Heart right ventricle (tissue), 16 donors: Measurements from ENCODE around the gene HOXD9. TPM values are rescaled to one million over a fixed set of nuclear protein-coding genes. Genes with fewer than 3 reads are reported as not detected.

ENCODE experiments used
- ATAC-seq, 8 donors: fragments of 200-7000 bp; cut with Tn5 transposase; one replicate each; pipeline ENCODE4 v1.9.1; 2020; ENCODE audit warnings: mild to moderate bottlenecking in 8 of 8, moderate library complexity in 8 of 8, moderate number of reproducible peaks in 1 of 8
- DNase-seq, 2 donors: peaks; one replicate each; pipeline ENCODE4 v3.0.0-alpha.2; 2020
- H3K27ac ChIP-seq, 10 donors: fragments of 200-600 bp; sonication (generic) in 2 of 10; one replicate each; pipeline versions ENCODE4 v1.5.0 to v1.8.0; 2020 to 2022; ENCODE audit warnings: mild to moderate bottlenecking in 3 of 10
- H3K27me3 ChIP-seq, 7 donors: fragments of 200-600 bp; one replicate each; pipeline ENCODE4 v1.8.0; 2021 to 2022; ENCODE audit warnings: mild to moderate bottlenecking in 2 of 7
- H3K36me3 ChIP-seq, 9 donors: fragments of 200-600 bp; sonication (generic) in 1 of 9; one replicate each; pipeline versions ENCODE4 v1.5.0 to v1.8.0; 2020 to 2022; ENCODE audit warnings: mild to moderate bottlenecking in 2 of 9
- H3K4me1 ChIP-seq, 9 donors: fragments of 200-600 bp; sonication (generic) in 1 of 9; one replicate each; pipeline versions ENCODE4 v1.5.0 to v1.8.0; 2020 to 2022; ENCODE audit warnings: mild to moderate bottlenecking in 4 of 9
- H3K4me3 ChIP-seq, 10 donors: fragments of 200-600 bp; sonication (generic) in 2 of 10; one replicate each; pipeline versions ENCODE4 v1.5.0 to v1.8.0; 2020 to 2022; ENCODE audit warnings: mild to moderate bottlenecking in 7 of 10, moderate library complexity in 2 of 10
- H3K9me3 ChIP-seq, 11 donors: fragments of 200-600 bp in 10 of 11; sonication (generic) in 2 of 11; one replicate each; pipeline versions ENCODE4 v1.5.0 to v1.8.0; 2013 to 2022; ENCODE audit warnings: mild to moderate bottlenecking in 2 of 11, control low read depth in 1 of 11, moderate library complexity in 1 of 11
- CTCF ChIP-seq, 9 donors: fragments of 200-600 bp; sonication (generic) in 2 of 9; IDR thresholded peaks; one replicate each; pipeline versions ENCODE4 v1.5.0 to v1.8.0; 2021 to 2022; ENCODE audit warnings: antibody characterized with exemption in 9 of 9, mild to moderate bottlenecking in 5 of 9, moderate library complexity in 1 of 9
- WGBS, 2 donors: extraction: QIAGEN DNeasy Blood & Tissue Kit; methylation state at CpG; one replicate each; pipeline ENCODE4 v1.1.7; 2013; ENCODE audit warnings: inconsistent platforms in 1 of 2; 5-methylcytosine and 5-hydroxymethylcytosine counted together
- intact Hi-C, 10 donors: fragments of 100-400 bp; cut with DNase I; formaldehyde crosslinking; loops; one replicate each; pipeline versions ENCODE4 v1.11.1 to v1.14.2; 2022
- polyA plus RNA-seq, 2 donors: library from polyadenylated mRNA; stranded (reverse); fragments of 200-250 nt; gene quantifications; one replicate each; pipeline ENCODE4 v1.2.3, GENCODE V29; 2013
- total RNA-seq, 10 donors: library from RNA; stranded (reverse); fragmentation: NEBNext Ultra II Directional in 3 of 10; extraction: Animal tissue kit (Norgen Biotek cat#: 25700) in 3 of 10; gene quantifications; one replicate each; pipeline versions ENCODE4 v1.2.1 to v1.2.4, GENCODE V29; 2021 to 2023
- donor health status: Arrhythmogenic right ventricular cardiomyopathy.
- donor health status: ischemic (EF 13 %, LVEDD 7.1; RV severe dilation, severe dysfunction).
- donor health status: healthy with polysubstance abuse.
- donor health status: DM: no; HTN: yes; CAD: no.
- donor health status: DM: no; HTN: no; CAD: no.
- donor health status: ischemic (EF 25% LVEDD 6.9; RV normal size, moderate dysfunction).
- donor health status: ischemic (EF 25% LVEDD 5.7; RV mildly dilated, moderate dysfunction).
- donor health status: healthy.
- donor health status: DM: yes; HTN: yes; CAD: no.
- donor health status: Ischemic cardiomyopathy.
- donor health status: ischemic (EF 35%, LVEDD 5.7; RV mildly dilated, moderate dysfunction).
- donor health status: nonischemic (EF 11% LVEDD 7.7; RV severe dilation, severe dysfunction).
- donor health status: DM: yes; HTN: yes; CAD: no.
- donor health status: PGD.
- donor health status: ischemic (EF 29% LVEDD 5.4; RV normal size, mild dysfunction).
- donor health status: nonischemic (EF 23%, LVEDD 6.1; RV moderate dilation, normal function).

Gene HOXD9
- total and polyA plus RNA-seq, 12 donors: 0.15 to 0.29 (median 0.22) TPM; not detected in 8

- no peaks in the 10 kb centered on the region for H3K36me3 ChIP-seq
- peaks cover 0 to 22% (median 9%) of the 10 kb centered on the region in 9 donors for H3K4me1 ChIP-seq
- H3K9me3 ChIP-seq: no peaks in the 10 kb centered on the region
- no peak overlapping the region for H3K27ac ChIP-seq
- H3K4me3 ChIP-seq: no peak overlapping the region
- TF ChIP-seq CTCF (IDR thresholded peaks at IDR 0.05): no peak
- no peak for DNase-seq
- 5 to 24% methylated on average over 26 of the region's 26 CpGs for WGBS, 2 donors
- no peak for ATAC-seq
- peaks cover 40 to 100% (median 100%) of the 10 kb centered on the region in 7 donors for H3K27me3 ChIP-seq
- intact Hi-C loops: no loop called here
These were observed 43.0 kb downstream of the HOXD9 start for GRCh38 chr2:176165370-176166050.

GRCh38 chr2:176166272-176166671, 43.8 kb downstream of the HOXD9 start:
- H3K27ac ChIP-seq: no peak overlapping the region
- no peak for ATAC-seq
- peaks cover 0 to 24% (median 9%) of the 10 kb centered on the region in 9 donors for H3K4me1 ChIP-seq
- H3K4me3 ChIP-seq: no peak overlapping the region
- H3K9me3 ChIP-seq: no peaks in the 10 kb centered on the region
- H3K27me3 ChIP-seq: peaks cover 34 to 100% (median 100%) of the 10 kb centered on the region in 7 donors
- no peak for DNase-seq
- WGBS, 2 donors: 37 to 46% methylated on average over 2 of the region's 2 CpGs
- H3K36me3 ChIP-seq: no peaks in the 10 kb centered on the region
- intact Hi-C loops: no loop called here
- no peak for TF ChIP-seq CTCF (IDR thresholded peaks at IDR 0.05)

- intact Hi-C loops: no loop called here
- 54 to 63% methylated on average over 1 of the region's 1 CpG for WGBS, 2 donors
- Histone ChIP-seq H3K9me3 (no peaks in the 10 kb centered on the region), H3K27ac (no peak overlapping the region), H3K27me3 (peaks cover 40 to 100% (median 100%) of the 10 kb centered on the region in 7 donors), H3K4me3 (no peak overlapping the region), H3K36me3 (no peaks in the 10 kb centered on the region), H3K4me1 (peaks cover 0 to 29% (median 9%) of the 10 kb centered on the region in 9 donors)
- no peak for ATAC-seq
- TF ChIP-seq CTCF (IDR thresholded peaks at IDR 0.05): no peak
- no peak for DNase-seq
These were observed 44.9 kb downstream of the HOXD9 start for GRCh38 chr2:176167398-176167797.

GRCh38 chr2:176169181-176169580, 46.7 kb downstream of the HOXD9 start:
- 88 to 89% methylated on average over 5 of the region's 5 CpGs for WGBS, 2 donors
- Histone ChIP-seq H3K4me3 (no peak overlapping the region), H3K4me1 (peaks cover 0 to 27% (median 9%) of the 10 kb centered on the region in 9 donors), H3K27me3 (peaks cover 33 to 100% (median 100%) of the 10 kb centered on the region in 7 donors), H3K9me3 (no peaks in the 10 kb centered on the region), H3K27ac (no peak overlapping the region), H3K36me3 (no peaks in the 10 kb centered on the region)
- intact Hi-C loops: no loop called here
- DNase-seq (no peak), ATAC-seq (no peak)
- TF ChIP-seq CTCF (IDR thresholded peaks at IDR 0.05): no peak
